ENCODE measurements around the gene GAS5. TPM values are rescaled to one million over a fixed set of nuclear protein-coding genes. Genes with fewer than 3 reads are reported as not detected.
A peak's percentile ranks its signal among the peaks of the same experiment; 100 is the strongest.

Gene GAS5
- total RNA-seq, 1 experiment from 2014 or later = 112 TPM

DNA sequence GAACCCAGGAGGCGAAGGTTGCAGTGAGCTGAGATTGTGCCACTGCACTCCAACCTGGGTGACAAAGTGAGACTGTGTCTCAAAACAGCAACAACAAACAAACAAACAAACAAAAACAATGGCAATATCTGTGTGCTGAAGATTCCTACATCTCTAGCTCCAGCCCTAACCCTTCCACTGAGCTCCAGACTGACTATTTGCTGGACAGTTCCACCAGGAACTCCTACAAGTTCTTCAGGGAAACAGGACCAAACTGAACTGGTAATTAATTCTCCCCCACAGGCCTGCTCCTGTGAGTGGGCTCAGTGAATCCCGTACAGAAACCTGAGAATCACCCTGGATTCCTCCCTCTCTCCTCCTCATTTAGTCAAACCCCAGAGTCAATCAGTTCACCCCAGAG, 47.8 kb upstream of the GAS5 start:
- ChIA-PET POLR2A (ENCODE audit: unreplicated experiment) (no interaction called here), CTCF (interaction anchor here (0.6 kb wide), 1 partner anchor 136 kb away, joined by 5 read pairs; no protein-coding TSS in a partner anchor)
- Histone ChIP-seq H3K4me3 (ENCODE audit: low read length) (no peak overlapping the region), H3K9me3 (ENCODE audit: low read length) (no peaks in the 10 kb centered on the region), H3K9me2 (replicated peaks; ENCODE audit: low read length) (no peaks in the 10 kb centered on the region), H3K4me1 (ENCODE audit: insufficient read depth, low read length) (no peaks in the 10 kb centered on the region), H3K4me2 (ENCODE audit: low read length) (no peak overlapping the region), H3K27me3 (ENCODE audit: low read length) (no peaks in the 10 kb centered on the region), H3K27ac (ENCODE audit: low read length) (no peak overlapping the region), H3K79me2 (ENCODE audit: low read length) (no peaks in the 10 kb centered on the region), H3K36me3 (ENCODE audit: low read depth, low read length) (no peaks in the 10 kb centered on the region), H3F3A (ENCODE audit: low read length, unreplicated experiment) (no peaks in the 10 kb centered on the region), H3K9ac (ENCODE audit: low read length) (no peak overlapping the region), H4K20me1 (ENCODE audit: low read length) (no peaks in the 10 kb centered on the region), H2AFZ (ENCODE audit: low read length) (no peak overlapping the region)
- intact Hi-C loops (cut with micrococcal nuclease) = no loop called here
- no TSS peak for BruUV-seq (replicated peaks)
- no peak for DNase-seq
- TF ChIP-seq, protein P1, sequence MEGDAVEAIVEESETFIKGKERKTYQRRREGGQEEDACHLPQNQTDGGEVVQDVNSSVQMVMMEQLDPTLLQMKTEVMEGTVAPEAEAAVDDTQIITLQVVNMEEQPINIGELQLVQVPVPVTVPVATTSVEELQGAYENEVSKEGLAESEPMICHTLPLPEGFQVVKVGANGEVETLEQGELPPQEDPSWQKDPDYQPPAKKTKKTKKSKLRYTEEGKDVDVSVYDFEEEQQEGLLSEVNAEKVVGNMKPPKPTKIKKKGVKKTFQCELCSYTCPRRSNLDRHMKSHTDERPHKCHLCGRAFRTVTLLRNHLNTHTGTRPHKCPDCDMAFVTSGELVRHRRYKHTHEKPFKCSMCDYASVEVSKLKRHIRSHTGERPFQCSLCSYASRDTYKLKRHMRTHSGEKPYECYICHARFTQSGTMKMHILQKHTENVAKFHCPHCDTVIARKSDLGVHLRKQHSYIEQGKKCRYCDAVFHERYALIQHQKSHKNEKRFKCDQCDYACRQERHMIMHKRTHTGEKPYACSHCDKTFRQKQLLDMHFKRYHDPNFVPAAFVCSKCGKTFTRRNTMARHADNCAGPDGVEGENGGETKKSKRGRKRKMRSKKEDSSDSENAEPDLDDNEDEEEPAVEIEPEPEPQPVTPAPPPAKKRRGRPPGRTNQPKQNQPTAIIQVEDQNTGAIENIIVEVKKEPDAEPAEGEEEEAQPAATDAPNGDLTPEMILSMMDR (conservative IDR thresholded peaks at IDR 0.05; ENCODE audit: low read depth, low read length) = no peak
- TF ChIP-seq EZH2phosphoT487 (IDR thresholded peaks at IDR 0.05; ENCODE audit: borderline replicate concordance, low read length) = no peak
- no peak for TF ChIP-seq EZH2 (IDR thresholded peaks at IDR 0.05; ENCODE audit: low read length, unreplicated experiment)
- no peak for ATAC-seq

DNA sequence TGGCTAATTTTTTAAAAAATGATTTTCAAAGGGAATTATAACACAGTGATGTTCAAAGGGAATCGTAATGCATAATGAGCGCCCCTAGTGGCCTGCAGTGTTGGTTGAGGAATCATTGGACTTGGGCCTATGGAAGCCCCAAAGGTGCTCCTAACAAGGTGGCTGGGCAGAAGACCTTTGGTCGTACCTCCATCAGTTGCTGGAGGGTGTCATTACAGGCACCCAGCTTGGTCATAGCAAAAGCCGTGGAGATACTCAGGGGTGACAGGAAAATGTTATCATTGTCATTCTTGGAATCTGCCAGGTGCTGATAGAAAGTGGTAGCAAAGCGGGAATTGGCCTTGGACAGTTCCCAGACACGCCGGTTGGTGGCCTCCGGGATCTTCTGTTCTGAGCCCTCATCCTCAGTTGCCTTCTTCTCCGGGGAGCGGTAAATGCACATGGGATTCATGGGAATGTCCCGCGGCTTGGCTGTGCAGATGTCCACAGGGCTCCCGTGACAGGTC, 46.6 kb upstream of the GAS5 start:
- TF ChIP-seq, protein P1 (conservative IDR thresholded peaks at IDR 0.05; ENCODE audit: low read depth, low read length) = peak; percentile 77
- no peak for TF ChIP-seq EZH2phosphoT487 (IDR thresholded peaks at IDR 0.05; ENCODE audit: borderline replicate concordance, low read length)
- Histone ChIP-seq H3K9me3 (ENCODE audit: low read length) (no peaks in the 10 kb centered on the region), H3F3A (ENCODE audit: low read length, unreplicated experiment) (no peaks in the 10 kb centered on the region), H4K20me1 (ENCODE audit: low read length) (no peaks in the 10 kb centered on the region), H3K9ac (ENCODE audit: low read length) (no peak overlapping the region), H3K27me3 (ENCODE audit: low read length) (no peaks in the 10 kb centered on the region), H2AFZ (ENCODE audit: low read length) (no peak overlapping the region), H3K4me3 (ENCODE audit: low read length) (no peak overlapping the region), H3K4me1 (ENCODE audit: insufficient read depth, low read length) (no peaks in the 10 kb centered on the region), H3K9me2 (replicated peaks; ENCODE audit: low read length) (no peaks in the 10 kb centered on the region), H3K4me2 (ENCODE audit: low read length) (no peak overlapping the region), H3K36me3 (ENCODE audit: low read depth, low read length) (no peaks in the 10 kb centered on the region), H3K27ac (ENCODE audit: low read length) (no peak overlapping the region), H3K79me2 (ENCODE audit: low read length) (no peaks in the 10 kb centered on the region)
- POLR2A ChIA-PET (ENCODE audit: unreplicated experiment) = no interaction called here
- CTCF ChIA-PET = no interaction called here
- ATAC-seq (peak; percentile 42; the same call in 1 of the 2 replicates), DNase-seq (peak; percentile 53)
- intact Hi-C loops (cut with micrococcal nuclease) = no loop called here
- BruUV-seq (replicated peaks) = no TSS peak

DNA sequence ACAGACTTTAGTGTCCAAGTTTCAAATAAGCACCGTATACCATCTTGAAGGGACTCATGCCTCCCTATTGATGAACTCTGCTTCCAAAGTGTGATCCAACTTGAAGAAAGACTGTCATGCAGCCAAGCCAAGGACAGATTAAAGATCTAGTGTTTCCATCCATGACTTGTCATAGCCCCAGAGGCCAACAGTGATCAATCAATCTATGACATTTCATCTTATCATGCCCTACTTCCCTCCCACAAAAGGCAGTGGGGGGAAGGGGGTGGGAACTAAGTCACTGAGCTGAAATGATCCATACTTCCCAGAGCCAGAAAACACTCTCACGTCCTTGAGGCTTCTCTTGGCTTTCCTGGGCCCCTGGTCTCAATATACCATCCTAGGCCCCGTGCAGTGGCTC, 45.3 kb upstream of the GAS5 start:
- no peaks in the 10 kb centered on the region for H3F3A ChIP-seq (ENCODE audit: low read length, unreplicated experiment)
- H4K20me1 ChIP-seq (ENCODE audit: low read length) = no peaks in the 10 kb centered on the region
- ChIA-PET POLR2A (ENCODE audit: unreplicated experiment) (no interaction called here), CTCF (no interaction called here)
- no peak for ATAC-seq
- H3K79me2 ChIP-seq (ENCODE audit: low read length) = no peaks in the 10 kb centered on the region
- intact Hi-C loops (cut with micrococcal nuclease) = no loop called here
- no peak overlapping the region for H3K27ac ChIP-seq (ENCODE audit: low read length)
- H3K4me1 ChIP-seq (ENCODE audit: insufficient read depth, low read length) = no peaks in the 10 kb centered on the region
- no peaks in the 10 kb centered on the region for H3K9me2 ChIP-seq (replicated peaks; ENCODE audit: low read length)
- no peak for DNase-seq
- no peaks in the 10 kb centered on the region for H3K27me3 ChIP-seq (ENCODE audit: low read length)
- H3K4me3 ChIP-seq (ENCODE audit: low read length) = no peak overlapping the region
- H3K36me3 ChIP-seq (ENCODE audit: low read depth, low read length) = no peaks in the 10 kb centered on the region
- H3K4me2 ChIP-seq (ENCODE audit: low read length) = no peak overlapping the region
- BruUV-seq (replicated peaks) = no TSS peak
- TF ChIP-seq EZH2 (IDR thresholded peaks at IDR 0.05; ENCODE audit: low read length, unreplicated experiment) = no peak
- TF ChIP-seq, protein P1 (conservative IDR thresholded peaks at IDR 0.05; ENCODE audit: low read depth, low read length) = no peak
- TF ChIP-seq EZH2phosphoT487 (IDR thresholded peaks at IDR 0.05; ENCODE audit: borderline replicate concordance, low read length) = no peak
- no peak overlapping the region for H3K9ac ChIP-seq (ENCODE audit: low read length)
- H3K9me3 ChIP-seq (ENCODE audit: low read length) = no peaks in the 10 kb centered on the region
- no peak overlapping the region for H2AFZ ChIP-seq (ENCODE audit: low read length)

Data from PC-3 (cell line).